ENCODE measurements around the gene ANAPC2. TPM values are rescaled to one million over a fixed set of nuclear protein-coding genes. Genes with fewer than 3 reads are reported as not detected.
A peak's percentile ranks its signal among the peaks of the same experiment; 100 is the strongest.

The ANAPC2 gene
- total RNA-seq, 1 donor from 2014 or later = 24.1 TPM

- DNase-seq (ENCODE audit: low spot score in 2 of 2) = no peak
- no peaks in the 10 kb centered on the region for H3K9me3 ChIP-seq
- H3K27ac ChIP-seq = no peak overlapping the region
- intact Hi-C loops (cut with DNase I) = no loop called here
- H3K36me3 ChIP-seq = no peaks in the 10 kb centered on the region
- peaks cover 67% of the 10 kb centered on the region for H3K27me3 ChIP-seq
- no peak for TF ChIP-seq CTCF (IDR thresholded peaks at IDR 0.05)
- peaks cover 18 to 22% of the 10 kb centered on the region in 2 donors for H3K4me1 ChIP-seq
- H3K4me3 ChIP-seq = no peak overlapping the region
Observed at GRCh38 chr9:137163805-137164204, 24.6 kb downstream of the ANAPC2 start.

- DNase-seq (ENCODE audit: low spot score in 2 of 2) = no peak
- peaks cover 69% of the 10 kb centered on the region for H3K27me3 ChIP-seq
- peak overlapping the region; percentile 18 to 46 for H3K4me3 ChIP-seq
- no peak overlapping the region for H3K27ac ChIP-seq
- no peaks in the 10 kb centered on the region for H3K9me3 ChIP-seq
- no peak for TF ChIP-seq CTCF (IDR thresholded peaks at IDR 0.05)
- peaks cover 13 to 19% of the 10 kb centered on the region in 2 donors for H3K4me1 ChIP-seq
- no peaks in the 10 kb centered on the region for H3K36me3 ChIP-seq
- intact Hi-C loops (cut with DNase I) = no loop called here
Observed at GRCh38 chr9:137163365-137163715, 25.0 kb downstream of the ANAPC2 start.

- no peak for DNase-seq (ENCODE audit: low spot score in 2 of 2)
- peaks cover 68% of the 10 kb centered on the region for H3K27me3 ChIP-seq
- H3K4me3 ChIP-seq = peak overlapping the region; percentile 18 to 46
- no peaks in the 10 kb centered on the region for H3K36me3 ChIP-seq
- peak in 1 of 3 experiments; percentile 11 for TF ChIP-seq CTCF (IDR thresholded peaks at IDR 0.05)
- H3K9me3 ChIP-seq = no peaks in the 10 kb centered on the region
- peaks cover 10 to 14% of the 10 kb centered on the region in 2 donors for H3K4me1 ChIP-seq
- intact Hi-C loops (cut with DNase I) = no loop called here
- H3K27ac ChIP-seq = no peak overlapping the region
Observed at GRCh38 chr9:137162505-137163364, 25.6 kb downstream of the ANAPC2 start.

GRCh38 chr9:137161558-137162486, 26.5 kb downstream of the ANAPC2 start:
- H3K9me3 ChIP-seq = no peaks in the 10 kb centered on the region
- DNase-seq (ENCODE audit: low spot score in 2 of 2) = no peak
- peaks cover 63% of the 10 kb centered on the region for H3K27me3 ChIP-seq
- H3K27ac ChIP-seq = no peak overlapping the region
- intact Hi-C loops (cut with DNase I) = no loop called here
- H3K36me3 ChIP-seq = no peaks in the 10 kb centered on the region
- peaks cover 10 to 13% of the 10 kb centered on the region in 2 donors for H3K4me1 ChIP-seq
- no peak overlapping the region for H3K4me3 ChIP-seq
- no peak for TF ChIP-seq CTCF (IDR thresholded peaks at IDR 0.05)

- no peak for TF ChIP-seq CTCF (IDR thresholded peaks at IDR 0.05)
- H3K27ac ChIP-seq = no peak overlapping the region
- DNase-seq (ENCODE audit: low spot score in 2 of 2) = no peak
- no peaks in the 10 kb centered on the region for H3K36me3 ChIP-seq
- intact Hi-C loops (cut with DNase I) = no loop called here
- peaks cover 10 to 17% of the 10 kb centered on the region in 2 donors for H3K4me1 ChIP-seq
- no peaks in the 10 kb centered on the region for H3K9me3 ChIP-seq
- H3K27me3 ChIP-seq = peaks cover 55% of the 10 kb centered on the region
- no peak overlapping the region for H3K4me3 ChIP-seq
Observed at GRCh38 chr9:137160716-137161557, 27.4 kb downstream of the ANAPC2 start.

Data from ascending aorta (tissue), 2 donors.